ENCODE measurements around the gene CNPY3.
"Not testable (repeated sequence)": the region's sequence is repeated elsewhere in the genome, so short reads cannot be mapped to it uniquely, and the experiment has no call there.

CNPY3 gene

DNA sequence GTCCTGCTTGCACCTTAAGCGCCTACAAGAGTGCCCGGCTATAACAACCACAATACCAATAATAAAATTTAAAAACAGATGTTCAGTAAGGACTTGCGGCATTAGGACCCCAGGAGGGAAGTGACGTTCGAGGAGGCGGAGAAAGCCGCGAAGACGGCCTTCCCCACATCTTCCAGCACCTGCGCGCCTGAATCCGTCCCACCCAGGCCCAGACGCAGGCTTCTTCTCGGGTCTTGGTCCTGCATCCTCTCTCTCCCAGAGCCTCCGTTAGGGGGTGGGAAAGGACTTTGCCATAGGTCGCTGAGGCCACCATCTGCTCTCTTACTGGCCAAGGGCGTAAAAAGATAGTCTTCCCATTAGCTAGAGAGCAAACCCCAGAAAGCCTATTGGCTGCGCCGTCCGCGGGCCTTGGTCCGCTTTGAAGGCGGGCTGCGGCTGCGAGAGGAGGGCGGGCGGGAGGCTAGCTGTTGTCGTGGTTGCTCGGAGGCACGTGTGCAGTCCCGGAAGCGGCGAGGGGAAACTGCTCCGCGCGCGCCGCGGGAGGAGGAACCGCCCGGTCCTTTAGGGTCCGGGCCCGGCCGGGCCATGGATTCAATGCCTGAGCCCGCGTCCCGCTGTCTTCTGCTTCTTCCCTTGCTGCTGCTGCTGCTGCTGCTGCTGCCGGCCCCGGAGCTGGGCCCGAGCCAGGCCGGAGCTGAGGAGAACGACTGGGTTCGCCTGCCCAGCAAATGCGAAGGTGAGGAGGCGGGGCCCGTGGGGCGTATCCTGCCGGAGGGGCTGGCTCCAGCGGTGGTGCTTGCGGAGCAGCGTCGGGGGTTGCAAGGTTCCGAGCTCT is at the start of gene CNPY3:
Gene CNPY3 (plus strand): TSS at position 495 of the 835 bp plus-strand sequence. CDS start 91 bp downstream, at position 586.
- DNase-seq: peak; percentile 55 to 96 (median 90)

DNA sequence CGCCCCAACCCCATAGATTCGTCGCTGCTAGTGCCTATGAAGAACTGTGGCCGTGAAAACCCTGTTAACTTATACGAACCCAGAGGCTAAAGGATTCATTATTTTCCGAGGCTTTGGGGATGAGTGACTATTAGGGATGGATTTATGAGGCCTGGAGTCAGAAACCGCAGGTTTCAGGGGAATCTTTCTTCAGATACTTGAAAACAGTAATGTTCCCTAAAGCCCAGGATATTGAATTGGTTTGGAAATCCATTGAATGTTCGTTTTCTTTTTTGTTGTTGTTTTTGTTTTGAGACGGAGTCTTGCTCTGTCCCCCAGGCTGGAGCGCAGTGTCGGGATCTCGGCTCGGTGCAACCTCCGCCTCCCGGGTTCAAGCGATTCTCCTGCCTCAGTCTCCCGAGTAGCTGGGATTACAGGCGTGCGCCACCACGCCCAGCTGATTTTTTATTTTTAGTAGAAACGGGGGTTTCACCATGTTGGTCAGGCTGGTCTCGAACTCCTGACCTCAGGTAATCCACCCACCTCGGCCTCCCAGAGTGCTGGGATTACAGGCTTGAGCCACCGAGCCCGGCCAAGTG is 49.0 kb upstream of the CNPY3 start:
- not testable (repeated sequence) for DNase-seq

GRCh38 chr6:42880871-42881270 is 48.4 kb upstream of the CNPY3 start:
- not testable (repeated sequence) for DNase-seq

DNA sequence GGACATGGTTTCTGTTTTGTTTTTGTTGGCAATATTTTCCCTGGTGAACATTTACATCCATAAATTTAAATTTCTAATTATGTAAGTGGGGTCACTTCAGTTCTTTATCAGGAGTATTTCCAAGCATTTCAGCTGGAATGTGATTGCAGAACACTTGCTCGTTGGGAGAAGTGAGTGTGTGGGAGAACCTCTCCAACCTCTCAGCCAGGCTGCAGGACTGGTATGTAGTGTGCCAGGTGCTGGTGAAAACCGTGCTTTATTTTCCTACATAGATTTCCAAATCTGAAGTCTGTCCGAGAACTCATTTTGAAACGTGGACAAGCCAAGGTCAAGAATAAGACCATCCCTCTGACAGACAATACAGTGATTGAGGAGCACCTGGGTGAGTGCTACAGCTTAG is 43.6 kb upstream of the CNPY3 start:
- no peak for DNase-seq

DNA sequence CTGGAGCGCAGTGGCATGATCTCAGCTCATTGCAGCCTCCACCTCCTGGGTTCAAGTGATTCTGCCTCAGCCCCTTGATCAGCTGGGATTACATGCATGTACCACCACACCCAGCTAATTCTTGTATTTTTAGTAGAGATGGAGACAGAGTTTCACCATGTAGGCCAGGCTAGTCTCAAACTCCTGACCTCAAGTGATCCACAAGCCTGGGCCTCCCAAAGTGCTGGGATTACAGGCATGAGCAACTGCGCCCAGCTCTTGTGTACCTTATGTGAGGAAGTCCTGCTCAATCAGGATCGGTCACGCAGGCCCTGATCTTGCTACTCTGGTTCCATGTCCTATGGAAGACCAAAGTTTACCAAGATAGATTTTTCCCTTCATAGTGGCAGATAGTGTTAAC is 41.1 kb upstream of the CNPY3 start:
- DNase-seq: not testable (repeated sequence)

GRCh38 chr6:42889815-42890214 is 39.5 kb upstream of the CNPY3 start:
- DNase-seq: no peak

GRCh38 chr6:42890311-42891198 is 38.7 kb upstream of the CNPY3 start:
- DNase-seq: peak; percentile 39 to 96 (median 88)

DNA sequence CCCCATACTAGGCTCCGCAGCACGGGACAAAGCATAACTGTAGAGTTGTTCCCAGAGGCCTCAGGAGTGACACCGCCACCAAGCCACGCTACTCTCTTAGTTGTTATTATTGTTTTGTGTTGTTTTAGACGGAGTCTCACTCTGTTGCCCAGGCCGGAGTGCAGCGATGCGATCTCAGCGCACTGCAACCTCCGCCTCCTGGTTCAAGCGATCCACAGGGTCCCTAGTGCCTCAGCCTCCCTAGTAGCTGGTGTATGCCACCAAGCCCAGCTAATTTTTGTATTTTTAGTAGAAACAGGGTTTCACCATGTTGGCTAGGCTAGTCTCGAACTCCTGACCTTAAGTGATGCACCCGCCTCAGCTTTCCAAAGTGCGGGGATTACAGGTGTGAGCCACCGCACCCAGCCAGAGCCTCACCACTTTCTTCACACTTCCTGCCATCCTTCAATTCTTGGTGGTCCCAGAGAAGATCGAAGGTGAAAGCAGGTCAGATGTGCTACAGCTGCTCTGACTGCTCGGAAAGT is 38.0 kb upstream of the CNPY3 start:
- no peak for DNase-seq

DNA sequence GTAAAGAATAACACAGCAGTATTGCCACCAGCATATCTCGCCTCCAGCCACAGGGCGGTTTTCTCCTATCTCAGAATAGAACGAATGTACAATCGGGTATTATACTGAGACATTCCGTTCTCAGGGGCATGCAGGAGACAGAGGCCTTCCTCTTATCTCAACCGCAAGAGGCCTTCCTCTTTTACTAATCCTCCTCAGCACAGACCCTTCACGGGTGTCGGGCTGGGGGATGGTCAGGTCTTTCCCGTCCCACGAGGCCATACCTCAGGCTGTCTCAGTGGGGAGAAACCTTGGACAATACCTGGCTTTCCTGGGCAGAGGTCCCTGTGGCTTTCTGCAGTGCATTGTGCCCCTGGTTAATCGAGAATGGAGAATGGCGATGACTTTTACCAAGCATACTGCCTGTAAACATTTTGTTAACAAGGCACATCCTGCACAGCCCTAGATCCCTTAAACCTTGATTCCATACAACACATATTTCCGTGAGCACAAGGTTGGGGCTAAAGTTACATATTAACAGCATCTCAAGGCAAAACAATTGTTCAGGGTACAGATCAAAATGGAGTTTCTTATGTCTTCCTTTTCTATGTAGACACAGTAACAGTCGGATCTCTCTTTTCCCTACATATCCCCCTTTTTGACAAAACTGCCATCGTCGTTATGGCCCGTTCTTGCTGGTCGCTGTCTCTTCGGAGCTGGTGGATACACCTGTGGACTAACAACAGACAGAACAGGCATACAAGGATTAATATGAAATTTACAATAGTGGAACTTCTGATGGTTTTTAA is 35.0 kb upstream of the CNPY3 start:
- not testable (repeated sequence) for DNase-seq

DNA sequence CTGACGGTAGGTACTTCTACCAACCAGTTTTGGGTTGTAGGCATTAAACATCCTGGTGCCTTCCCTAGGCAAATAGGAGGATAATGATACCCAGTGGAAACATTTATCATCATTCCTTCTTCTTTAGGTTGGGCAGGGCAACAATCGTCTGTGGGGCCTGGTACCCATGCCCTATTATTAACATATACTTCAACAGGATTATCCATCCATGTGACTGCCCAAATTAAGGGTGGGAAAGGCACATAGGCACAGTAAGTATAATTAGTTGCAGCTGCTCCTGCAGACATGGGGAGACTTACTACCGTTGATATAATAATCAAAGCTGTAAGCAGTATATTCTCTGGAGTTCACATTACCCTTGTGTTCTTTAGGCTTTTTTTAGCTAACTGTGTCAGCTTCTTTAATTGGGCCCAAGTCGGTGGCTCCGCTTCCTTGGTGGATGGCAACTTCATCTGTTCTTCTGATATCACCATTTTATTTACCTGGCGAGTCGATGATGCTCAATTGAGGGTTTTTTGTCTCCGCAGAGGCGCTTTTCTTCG is 33.0 kb upstream of the CNPY3 start:
- no peak for DNase-seq

- DNase-seq: peak in 48 of 58 donors; percentile 2 to 73 (median 31)
These were observed 30.4 kb upstream of the CNPY3 start for GRCh38 chr6:42898891-42899361.

DNA sequence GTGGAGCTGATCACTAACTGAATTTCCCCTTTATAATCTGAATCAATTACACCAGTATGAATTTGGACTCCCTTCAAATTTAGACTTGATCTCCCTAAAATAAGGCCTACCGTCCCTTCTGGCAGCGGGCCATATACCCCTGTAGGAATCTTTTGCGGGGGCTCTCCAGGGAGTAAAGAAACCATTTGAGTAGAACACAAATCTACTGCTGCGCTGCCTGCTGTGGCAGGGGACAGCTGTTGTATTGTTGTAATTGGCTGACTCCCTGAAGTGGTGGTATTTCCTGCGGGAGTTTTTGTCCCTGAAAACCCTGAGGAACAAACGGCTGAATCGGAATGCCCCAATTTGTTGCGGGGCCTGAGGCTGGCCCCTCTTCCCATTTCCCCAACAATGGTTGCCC is 29.4 kb upstream of the CNPY3 start:
- DNase-seq: no peak

- DNase-seq: peak in 53 of 58 donors; percentile 13 to 82 (median 47)
These were observed 27.7 kb upstream of the CNPY3 start for GRCh38 chr6:42901538-42901957.

GRCh38 chr6:42902429-42903263 is 26.6 kb upstream of the CNPY3 start:
- not testable (repeated sequence) for DNase-seq

DNA sequence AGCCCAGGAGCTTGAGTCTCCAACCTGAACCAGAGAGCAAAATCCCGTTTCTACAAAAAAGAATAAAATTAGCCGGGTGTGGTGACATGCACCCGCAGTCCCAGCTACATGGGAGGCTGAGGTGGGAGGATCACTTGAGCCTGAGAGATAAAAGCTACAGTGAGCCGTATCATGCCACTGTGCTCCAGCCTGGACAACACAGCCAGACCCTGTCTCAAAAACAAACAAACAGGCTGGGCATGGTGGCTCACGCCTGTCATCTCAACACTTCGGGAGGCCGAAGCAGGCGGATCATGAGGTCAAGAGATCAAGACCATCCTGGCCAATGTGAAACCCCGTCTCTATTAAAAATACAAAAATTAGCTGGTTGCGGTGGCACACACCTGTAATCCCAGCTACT is 24.8 kb upstream of the CNPY3 start:
- no peak for DNase-seq

GRCh38 chr6:42907336-42907735 is 21.9 kb upstream of the CNPY3 start:
- peak in 2 of 58 donors; percentile 13 to 19 for DNase-seq

DNA sequence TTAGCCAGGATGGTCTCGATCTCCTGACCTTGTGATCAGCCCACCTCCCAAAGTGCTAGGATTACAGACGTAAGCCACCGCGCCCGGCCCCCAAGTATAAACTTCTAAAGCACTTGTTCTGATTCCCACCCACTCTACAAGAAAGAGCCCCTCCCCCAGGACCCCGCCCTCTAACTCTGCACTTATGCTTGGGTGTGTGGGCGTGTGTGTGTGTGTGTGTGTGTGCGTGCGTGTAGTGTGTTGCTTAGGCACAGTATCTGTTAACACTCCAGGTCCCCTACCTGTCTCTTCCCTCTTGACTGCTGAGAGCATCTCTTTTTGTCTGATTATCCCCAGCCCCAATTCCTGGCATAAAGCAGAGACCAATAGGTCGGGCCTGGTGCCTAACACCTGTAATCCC is 19.4 kb upstream of the CNPY3 start:
- peak in 1 of 58 donors; percentile 2 for DNase-seq

- DNase-seq: no peak
These were observed 17.9 kb upstream of the CNPY3 start for GRCh38 chr6:42911171-42912021.

All from anterior cingulate cortex (tissue), 58 donors.